ENCODE data around the gene ERBIN. TPM values are rescaled to one million over a fixed set of nuclear protein-coding genes. Genes with fewer than 3 reads are reported as not detected.

ERBIN gene
- total and polyA plus RNA-seq, 10 of the 15 experiments (the other 5 are each of a cell fraction or from before 2014, with no cell fraction given): 9.5 to 91.1 (median 49.4) TPM

- TF ChIP-seq ATF7 (IDR thresholded peaks at IDR 0.05; ENCODE audit: low read depth) (0 out of 2 replicates have a peak, but pooled peaks have one; percentile 16), MTA2 (IDR thresholded peaks at IDR 0.05; ENCODE audit: low read depth) (no peak), ZZZ3 (IDR thresholded peaks at IDR 0.05; ENCODE audit: control insufficient read depth, insufficient read length, low read depth) (no peak), HDAC2 (IDR thresholded peaks at IDR 0.05) (no peak), NR2F1 (conservative IDR thresholded peaks at IDR 0.05) (no peak; the same call in 1 of the 2 replicates), RCOR1 (conservative IDR thresholded peaks at IDR 0.05; ENCODE audit: low read depth, low read length) (no peak), CEBPB (IDR thresholded peaks at IDR 0.05; ENCODE audit: borderline replicate concordance in 1 of 2, low read depth in 2 of 2, low read length in 2 of 2) (no peak), ZNF207 (IDR thresholded peaks at IDR 0.05; ENCODE audit: borderline replicate concordance) (no peak), TARDBP (IDR thresholded peaks at IDR 0.05; ENCODE audit: borderline replicate concordance) (no peak), SUZ12 (IDR thresholded peaks at IDR 0.05; ENCODE audit: unreplicated experiment) (no peak), NRF1 (conservative IDR thresholded peaks at IDR 0.05; ENCODE audit: low read depth, low read length) (no peak), ZNF274 (IDR thresholded peaks at IDR 0.05; ENCODE audit: insufficient read depth, insufficient read length) (no peak), ZNF384 (IDR thresholded peaks at IDR 0.05; ENCODE audit: borderline replicate concordance, low read depth, low read length) (peak; percentile 46; the same call in 1 of the 2 replicates), ZSCAN29 (IDR thresholded peaks at IDR 0.05) (no peak), EGR1 (IDR thresholded peaks at IDR 0.05; ENCODE audit: borderline replicate concordance in 1 of 2, low read depth in 2 of 2, low read length in 2 of 2) (peak in 1 of 2 experiments; percentile 38; a peak in 1 of 3 replicates), RELB (IDR thresholded peaks at IDR 0.05; ENCODE audit: low read depth) (peak; percentile 23; the same call in 1 of the 2 replicates), SMARCA5 (IDR thresholded peaks at IDR 0.05) (peak; percentile 69), ZBTB40 (IDR thresholded peaks at IDR 0.05; ENCODE audit: borderline replicate concordance) (no peak), SUPT20H (IDR thresholded peaks at IDR 0.05; ENCODE audit: borderline replicate concordance, control insufficient read depth, low read depth, low read length) (no peak), EZH2 (IDR thresholded peaks at IDR 0.05; ENCODE audit: borderline replicate concordance, control insufficient read depth, low read depth, low read length) (no peak), RAD21 (IDR thresholded peaks at IDR 0.05; ENCODE audit: insufficient read depth, low read depth, low read length) (no peak), SMAD1 (IDR thresholded peaks at IDR 0.05; ENCODE audit: low read depth, partially characterized antibody) (no peak)
Measured at GRCh38 chr5:65926276-65926783, at the start of gene ERBIN (continued).

All from GM12878 (cell line).